Measurements from ENCODE around the gene ZNF385D. TPM values are rescaled to one million over a fixed set of nuclear protein-coding genes. Genes with fewer than 3 reads are reported as not detected.
A peak's percentile ranks its signal among the peaks of the same experiment; 100 is the strongest.

The ZNF385D gene
- total RNA-seq, 8 experiments from 2014 or later, result 3.9 to 9.6 (median 5.0) TPM

DNA sequence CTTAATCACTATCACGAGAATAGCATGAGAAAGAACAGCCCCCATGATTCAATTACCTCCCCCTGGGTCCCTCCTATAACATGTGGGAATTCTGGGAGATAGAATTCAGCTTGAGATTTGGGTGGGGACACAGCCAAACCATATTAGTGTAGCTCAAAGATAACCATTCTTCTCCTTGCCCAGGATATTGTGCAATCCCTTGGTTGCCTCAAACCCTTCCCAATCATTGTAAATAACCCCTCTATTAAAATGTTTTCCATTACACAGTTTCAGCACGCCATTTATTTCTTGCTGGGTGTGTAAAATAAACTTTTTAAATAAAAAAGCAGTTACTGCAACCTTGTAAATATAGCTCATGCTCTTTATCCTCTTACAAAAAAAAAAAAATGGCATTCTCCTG is 47.7 kb downstream of the ZNF385D start:
- in situ Hi-C loops (cut with MboI; ENCODE audit: low pct_unique_long_range_greater_than_20kb in 2 of 9, low sequenced_read_pairs in 9 of 9, unreplicated experiment in 9 of 9), result no loop called here
- H3K4me1 ChIP-seq (replicated peaks in 1 of 2), result no peaks in the 10 kb centered on the region
- ATAC-seq (replicated peaks in 6 of 8), result no peak
- no peak overlapping the region for H3K4me3 ChIP-seq
- no peak overlapping the region for H3K27ac ChIP-seq
- 20 to 100% (median 69%) methylated on average over 1 to 2 of the region's 2 CpGs; no CpG with 5 or more reads in 2 of the 10 experiments for WGBS, 10 experiments

GRCh38 chr3:21697707-21698106 is 53.3 kb downstream of the ZNF385D start:
- Histone ChIP-seq H3K4me3 (no peak overlapping the region), H3K27ac (no peak overlapping the region), H3K4me1 (replicated peaks in 1 of 2) (peaks cover 0 to 14% of the 10 kb centered on the region in 2 donors)
- ATAC-seq (replicated peaks in 6 of 8), result no peak
- in situ Hi-C loops (cut with MboI; ENCODE audit: low pct_unique_long_range_greater_than_20kb in 2 of 9, low sequenced_read_pairs in 9 of 9, unreplicated experiment in 9 of 9), result no loop called here
- 50 to 97% (median 73%) methylated on average over 1 to 3 of the region's 3 CpGs; no CpG with 5 or more reads in 1 of the 10 experiments for WGBS, 10 experiments

DNA sequence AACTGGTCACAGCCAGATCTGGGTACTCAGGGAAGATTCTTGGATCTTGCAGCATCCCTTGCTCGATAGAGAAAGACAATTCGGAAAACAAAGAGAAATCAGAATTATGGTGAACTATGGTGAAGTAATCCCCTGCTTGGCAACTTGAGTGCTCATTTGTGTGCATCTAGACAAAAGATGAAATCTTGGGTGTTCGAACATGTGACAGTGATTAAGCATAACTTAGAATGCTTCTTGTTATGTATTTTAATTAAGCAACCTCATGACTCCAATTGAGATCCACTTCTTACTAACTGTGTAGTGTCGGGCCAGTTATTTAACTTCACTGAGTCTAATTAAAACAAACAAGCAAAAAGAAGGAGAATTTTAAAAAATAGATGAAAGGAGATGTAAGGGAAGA is 56.5 kb downstream of the ZNF385D start:
- H3K4me3 ChIP-seq, result no peak overlapping the region
- in situ Hi-C loops (cut with MboI; ENCODE audit: low pct_unique_long_range_greater_than_20kb in 2 of 9, low sequenced_read_pairs in 9 of 9, unreplicated experiment in 9 of 9), result no loop called here
- WGBS, 10 experiments, result 38 to 88% (median 70%) methylated on average over 1 to 4 of the region's 4 CpGs; no CpG with 5 or more reads in 2 of the 10 experiments
- no peak for ATAC-seq (replicated peaks in 6 of 8)
- peaks cover 0 to 14% of the 10 kb centered on the region in 2 donors for H3K4me1 ChIP-seq (replicated peaks in 1 of 2)
- H3K27ac ChIP-seq, result no peak overlapping the region

DNA sequence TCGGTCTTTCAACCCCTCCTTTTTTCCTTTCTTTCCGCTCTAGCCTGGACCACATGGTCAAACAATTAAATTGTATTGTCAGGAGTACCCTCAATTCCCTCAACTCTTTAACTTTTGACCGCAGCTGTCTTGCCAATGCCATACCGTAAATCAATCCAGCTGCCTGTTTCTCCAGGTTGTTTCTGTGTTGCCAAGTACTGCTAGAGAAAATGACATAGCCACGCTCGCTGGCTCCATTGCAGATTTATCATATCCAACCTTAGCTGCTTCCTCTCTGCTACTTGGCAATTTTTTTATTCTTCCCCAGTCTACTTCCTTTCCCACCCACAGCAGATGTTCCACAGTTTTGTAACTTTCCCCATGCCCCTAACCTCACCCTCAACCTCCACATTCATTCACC is 60.0 kb downstream of the ZNF385D start:
- 84 to 100% (median 93%) methylated on average over 2 to 6 of the region's 6 CpGs; no CpG with 5 or more reads in 1 of the 10 experiments for WGBS, 10 experiments
- H3K4me3 ChIP-seq, result no peak overlapping the region
- ATAC-seq (replicated peaks in 6 of 8), result no peak
- in situ Hi-C loops (cut with MboI; ENCODE audit: low pct_unique_long_range_greater_than_20kb in 2 of 9, low sequenced_read_pairs in 9 of 9, unreplicated experiment in 9 of 9), result no loop called here
- peaks cover 0 to 3% of the 10 kb centered on the region in 2 donors for H3K4me1 ChIP-seq (replicated peaks in 1 of 2)
- H3K27ac ChIP-seq, result no peak overlapping the region

DNA sequence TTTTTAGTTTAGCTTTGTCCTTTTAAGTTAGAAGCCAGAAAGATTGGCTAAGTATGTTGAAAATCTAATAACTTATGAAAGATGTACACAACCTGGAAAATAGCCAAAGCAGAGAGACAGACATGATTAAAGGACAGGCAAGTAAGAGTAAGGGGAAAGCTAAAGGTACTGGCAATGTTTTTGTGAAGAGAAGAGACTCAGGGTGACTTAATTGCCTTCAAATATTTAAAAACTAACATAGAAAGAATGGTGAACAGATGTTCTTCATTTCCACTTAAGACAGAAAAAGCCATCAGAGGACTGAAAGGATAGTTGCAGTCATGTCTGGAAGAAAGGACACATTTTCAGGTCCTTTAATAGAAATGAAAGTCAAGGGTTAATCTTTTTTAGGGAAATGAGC is 68.8 kb downstream of the ZNF385D start:
- peaks cover 0 to 4% of the 10 kb centered on the region in 2 donors for H3K4me1 ChIP-seq (replicated peaks in 1 of 2)
- ATAC-seq (replicated peaks in 6 of 8), result no peak
- no peak overlapping the region for H3K27ac ChIP-seq
- in situ Hi-C loops (cut with MboI; ENCODE audit: low pct_unique_long_range_greater_than_20kb in 2 of 9, low sequenced_read_pairs in 9 of 9, unreplicated experiment in 9 of 9), result no loop called here
- no peak overlapping the region for H3K4me3 ChIP-seq

GRCh38 chr3:21673393-21673792 is 77.6 kb downstream of the ZNF385D start:
- no peak overlapping the region for H3K4me3 ChIP-seq
- no peaks in the 10 kb centered on the region for H3K4me1 ChIP-seq (replicated peaks in 1 of 2)
- in situ Hi-C loops (cut with MboI; ENCODE audit: low pct_unique_long_range_greater_than_20kb in 2 of 9, low sequenced_read_pairs in 9 of 9, unreplicated experiment in 9 of 9), result no loop called here
- no peak overlapping the region for H3K27ac ChIP-seq
- WGBS, 10 experiments, result 61 to 100% (median 97%) methylated on average over 1 to 3 of the region's 3 CpGs
- no peak for ATAC-seq (replicated peaks in 6 of 8)

DNA sequence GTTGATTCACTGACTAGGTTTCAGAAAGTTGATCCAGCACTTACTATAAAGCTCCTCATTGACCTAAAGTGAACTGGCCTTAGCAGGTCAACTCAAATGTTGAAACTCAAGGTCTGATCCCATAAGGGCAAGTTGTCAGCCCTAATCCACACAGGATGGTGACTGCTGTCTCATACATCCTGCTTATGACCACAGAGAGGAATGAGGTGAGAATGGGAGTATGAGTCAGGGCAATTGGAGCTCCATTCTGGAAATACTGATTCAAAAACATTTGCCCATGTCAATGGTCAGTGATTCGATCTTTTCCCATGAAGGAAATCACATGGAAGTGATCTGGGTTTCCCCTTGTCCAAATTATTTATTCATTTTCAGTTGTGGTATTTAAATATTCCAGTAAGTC is 78.7 kb downstream of the ZNF385D start:
- Histone ChIP-seq H3K4me3 (no peak overlapping the region), H3K27ac (no peak overlapping the region), H3K4me1 (replicated peaks in 1 of 2) (no peaks in the 10 kb centered on the region)
- peak in 2 of 8 experiments; percentile 37 to 90 for ATAC-seq (replicated peaks in 6 of 8)
- in situ Hi-C loops (cut with MboI; ENCODE audit: low pct_unique_long_range_greater_than_20kb in 2 of 9, low sequenced_read_pairs in 9 of 9, unreplicated experiment in 9 of 9), result no loop called here
- WGBS, 10 experiments, result 0 to 100% (median 80%) methylated on average over 1 of the region's 1 CpG; no CpG with 5 or more reads in 5 of the 10 experiments

- Histone ChIP-seq H3K4me3 (no peak overlapping the region), H3K27ac (no peak overlapping the region), H3K4me1 (replicated peaks in 1 of 2) (no peaks in the 10 kb centered on the region)
- in situ Hi-C loops (cut with MboI; ENCODE audit: low pct_unique_long_range_greater_than_20kb in 2 of 9, low sequenced_read_pairs in 9 of 9, unreplicated experiment in 9 of 9), result no loop called here
- no peak for ATAC-seq (replicated peaks in 6 of 8)
- 92 to 100% (median 100%) methylated on average over 1 to 3 of the region's 6 CpGs; no CpG with 5 or more reads in 3 of the 10 experiments for WGBS, 10 experiments
Observed at GRCh38 chr3:21670386-21670785, 80.6 kb downstream of the ZNF385D start.

- Histone ChIP-seq H3K4me1 (replicated peaks in 1 of 2) (no peaks in the 10 kb centered on the region), H3K4me3 (no peak overlapping the region), H3K27ac (no peak overlapping the region)
- ATAC-seq (replicated peaks in 6 of 8), result no peak
- in situ Hi-C loops (cut with MboI; ENCODE audit: low pct_unique_long_range_greater_than_20kb in 2 of 9, low sequenced_read_pairs in 9 of 9, unreplicated experiment in 9 of 9), result no loop called here
- WGBS, 10 experiments, result 0 to 100% (median 60%) methylated on average over 1 of the region's 1 CpG; no CpG with 5 or more reads in 5 of the 10 experiments
Observed at GRCh38 chr3:21668012-21668411, 83.0 kb downstream of the ZNF385D start.

- peak in 2 of 8 experiments; percentile 27 to 72 for ATAC-seq (replicated peaks in 6 of 8)
- 13 to 100% (median 65%) methylated on average over 1 to 6 of the region's 6 CpGs; no CpG with 5 or more reads in 1 of the 10 experiments for WGBS, 10 experiments
- Histone ChIP-seq H3K4me1 (replicated peaks in 1 of 2) (no peaks in the 10 kb centered on the region), H3K4me3 (no peak overlapping the region), H3K27ac (no peak overlapping the region)
- in situ Hi-C loops (cut with MboI; ENCODE audit: low pct_unique_long_range_greater_than_20kb in 2 of 9, low sequenced_read_pairs in 9 of 9, unreplicated experiment in 9 of 9), result no loop called here
Observed at GRCh38 chr3:21665444-21666100, 85.4 kb downstream of the ZNF385D start.

DNA sequence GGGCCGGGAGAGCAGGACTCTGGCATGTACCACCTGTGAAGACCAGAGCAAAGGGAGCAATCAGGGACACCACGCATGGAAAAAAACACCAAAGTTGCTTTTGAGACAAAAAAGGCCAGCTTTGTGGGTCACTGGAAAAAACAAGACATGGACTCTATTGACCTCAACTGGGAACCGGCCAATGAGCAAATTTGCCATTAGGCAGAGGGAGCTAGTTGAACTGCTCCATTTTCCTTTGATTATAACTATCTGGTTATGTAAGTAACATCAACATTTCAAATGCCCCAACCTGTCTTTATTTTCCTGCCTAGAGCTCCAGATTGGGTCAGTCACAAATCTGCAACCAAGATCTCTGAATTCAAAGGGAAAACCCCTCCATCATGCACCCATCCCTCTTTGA is 86.0 kb downstream of the ZNF385D start:
- in situ Hi-C loops (cut with MboI; ENCODE audit: low pct_unique_long_range_greater_than_20kb in 2 of 9, low sequenced_read_pairs in 9 of 9, unreplicated experiment in 9 of 9), result no loop called here
- Histone ChIP-seq H3K27ac (no peak overlapping the region), H3K4me1 (replicated peaks in 1 of 2) (no peaks in the 10 kb centered on the region), H3K4me3 (no peak overlapping the region)
- WGBS, 10 experiments, result 75 to 100% (median 90%) methylated on average over 1 to 3 of the region's 3 CpGs; no CpG with 5 or more reads in 2 of the 10 experiments
- no peak for ATAC-seq (replicated peaks in 6 of 8)

DNA sequence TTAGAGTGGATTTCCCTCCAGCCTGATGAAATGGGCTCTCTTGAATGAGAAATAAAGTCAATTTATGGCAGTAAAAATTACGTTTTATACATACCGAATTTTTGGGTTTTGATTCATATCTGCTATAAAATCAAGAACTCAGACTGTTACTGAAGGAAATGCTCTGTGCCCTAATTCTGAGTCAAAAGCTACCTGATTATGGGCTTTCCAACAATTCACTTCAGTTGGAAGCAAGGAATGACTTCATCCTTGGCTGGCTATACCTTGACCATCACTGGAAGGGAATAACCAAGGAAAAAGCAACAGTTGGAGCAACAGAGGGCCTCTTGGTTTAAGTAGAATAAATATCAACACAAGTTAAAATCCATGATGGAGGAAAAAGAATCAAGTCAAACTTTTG is 88.6 kb downstream of the ZNF385D start:
- no peak for ATAC-seq (replicated peaks in 6 of 8)
- Histone ChIP-seq H3K27ac (no peak overlapping the region), H3K4me3 (no peak overlapping the region), H3K4me1 (replicated peaks in 1 of 2) (peaks cover 0 to 3% of the 10 kb centered on the region in 2 donors)
- WGBS, 10 experiments, result 80 to 100% (median 90%) methylated on average over 2 of the region's 2 CpGs; no CpG with 5 or more reads in 2 of the 10 experiments
- in situ Hi-C loops (cut with MboI; ENCODE audit: low pct_unique_long_range_greater_than_20kb in 2 of 9, low sequenced_read_pairs in 9 of 9, unreplicated experiment in 9 of 9), result no loop called here

- H3K4me3 ChIP-seq, result no peak overlapping the region
- H3K4me1 ChIP-seq (replicated peaks in 1 of 2), result peaks cover 0 to 6% of the 10 kb centered on the region in 2 donors
- ATAC-seq (replicated peaks in 6 of 8), result no peak
- H3K27ac ChIP-seq, result no peak overlapping the region
- in situ Hi-C loops (cut with MboI; ENCODE audit: low pct_unique_long_range_greater_than_20kb in 2 of 9, low sequenced_read_pairs in 9 of 9, unreplicated experiment in 9 of 9), result no loop called here
- 11 to 86% (median 50%) methylated on average over 1 of the region's 1 CpG; no CpG with 5 or more reads in 3 of the 10 experiments for WGBS, 10 experiments
Observed at GRCh38 chr3:21654662-21655061, 96.3 kb downstream of the ZNF385D start.

GRCh38 chr3:21654241-21654640 is 96.8 kb downstream of the ZNF385D start:
- Histone ChIP-seq H3K4me3 (no peak overlapping the region), H3K27ac (no peak overlapping the region), H3K4me1 (replicated peaks in 1 of 2) (peaks cover 0 to 6% of the 10 kb centered on the region in 2 donors)
- in situ Hi-C loops (cut with MboI; ENCODE audit: low pct_unique_long_range_greater_than_20kb in 2 of 9, low sequenced_read_pairs in 9 of 9, unreplicated experiment in 9 of 9), result no loop called here
- 67 to 100% (median 70%) methylated on average over 2 to 5 of the region's 5 CpGs; no CpG with 5 or more reads in 1 of the 10 experiments for WGBS, 10 experiments
- no peak for ATAC-seq (replicated peaks in 6 of 8)
